HG03571 (cell line): Measurements from ENCODE around the gene ZNF432.

Source experiments
- ATAC-seq: cut with Tn5 transposase; IDR thresholded peaks from one replicate; pipeline ENCODE4 v1.9.1; 2021; ENCODE audit not compliant: unreplicated experiment

Gene ZNF432

DNA sequence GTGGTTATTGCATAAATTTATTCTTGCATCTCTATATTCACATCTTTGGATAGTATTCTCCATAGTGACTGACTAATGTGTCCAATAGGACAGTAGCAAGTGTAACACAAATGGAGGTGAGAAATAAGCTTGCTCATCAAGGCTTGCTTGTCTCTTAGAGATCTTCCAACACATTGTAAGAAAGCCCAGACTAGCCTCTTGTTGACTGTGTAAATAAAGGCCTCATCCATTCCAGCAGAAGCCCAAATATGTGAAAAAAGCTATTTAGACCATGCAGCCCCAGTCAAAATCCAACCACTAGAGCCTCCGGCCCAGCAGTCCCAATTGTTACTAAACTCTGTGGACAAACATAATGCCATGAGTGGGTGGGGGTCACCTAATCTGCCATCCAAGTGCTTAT, 38.0 kb downstream of the ZNF432 start:
- ATAC-seq: no peak

DNA sequence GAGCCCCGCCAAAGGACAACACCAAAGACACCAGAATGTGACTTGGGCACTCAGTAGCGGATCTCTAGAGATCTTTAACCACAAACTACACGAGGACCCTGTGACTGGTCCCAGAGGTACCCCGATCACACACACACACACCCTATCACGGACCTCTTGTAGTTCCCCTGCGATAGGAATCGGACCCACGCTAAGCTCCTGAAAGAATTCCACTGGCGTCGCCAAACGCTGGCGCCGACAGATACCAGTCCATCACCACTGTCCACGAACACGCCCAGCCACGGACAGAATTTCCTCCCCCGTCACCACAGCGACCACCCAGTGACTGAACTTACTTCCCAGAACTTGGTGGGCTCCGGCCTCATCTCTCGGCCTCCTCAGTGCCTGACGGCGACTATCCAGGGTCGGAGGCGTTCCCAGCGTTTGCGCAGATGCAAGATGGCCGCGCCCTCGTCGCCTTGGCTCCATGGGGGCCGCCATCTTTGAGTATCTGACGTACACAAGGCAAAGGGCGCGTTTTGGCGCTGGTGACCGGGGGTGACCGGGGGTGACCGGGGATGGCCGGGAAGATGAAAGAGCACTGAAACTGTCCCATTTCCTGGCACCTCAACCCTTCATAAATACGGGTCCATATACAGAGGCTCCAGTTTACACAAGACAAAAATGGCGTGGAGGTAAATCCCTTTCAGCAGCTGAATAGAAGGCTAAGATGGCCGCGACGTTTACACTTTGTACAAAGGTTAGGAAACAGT, 40.7 kb downstream of the ZNF432 start, which contains the start of gene ZNF615:
TSS of gene ZNF615 (minus strand) at position 406 of the 752 bp plus-strand sequence. CDS start 4,500 bp downstream, outside the sequence.
- peak; percentile 78 for ATAC-seq

DNA sequence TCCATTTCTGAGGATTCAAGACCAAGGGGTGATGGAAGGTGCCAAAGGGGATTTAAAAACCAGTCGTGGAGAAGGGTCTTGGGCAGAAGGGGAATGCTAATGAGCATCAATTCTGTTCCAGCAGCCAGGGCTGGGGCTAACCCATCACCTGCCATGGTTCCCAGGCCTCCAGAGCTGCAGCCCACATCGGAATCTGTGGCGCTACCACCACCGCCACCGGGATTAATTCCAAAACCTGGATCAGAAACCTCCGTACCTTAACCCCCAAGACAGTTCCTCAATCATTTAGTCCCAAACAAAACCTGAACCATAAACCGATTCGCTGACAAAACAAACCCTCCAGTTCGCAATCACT, 41.2 kb downstream of the ZNF432 start:
- ATAC-seq: no peak

DNA sequence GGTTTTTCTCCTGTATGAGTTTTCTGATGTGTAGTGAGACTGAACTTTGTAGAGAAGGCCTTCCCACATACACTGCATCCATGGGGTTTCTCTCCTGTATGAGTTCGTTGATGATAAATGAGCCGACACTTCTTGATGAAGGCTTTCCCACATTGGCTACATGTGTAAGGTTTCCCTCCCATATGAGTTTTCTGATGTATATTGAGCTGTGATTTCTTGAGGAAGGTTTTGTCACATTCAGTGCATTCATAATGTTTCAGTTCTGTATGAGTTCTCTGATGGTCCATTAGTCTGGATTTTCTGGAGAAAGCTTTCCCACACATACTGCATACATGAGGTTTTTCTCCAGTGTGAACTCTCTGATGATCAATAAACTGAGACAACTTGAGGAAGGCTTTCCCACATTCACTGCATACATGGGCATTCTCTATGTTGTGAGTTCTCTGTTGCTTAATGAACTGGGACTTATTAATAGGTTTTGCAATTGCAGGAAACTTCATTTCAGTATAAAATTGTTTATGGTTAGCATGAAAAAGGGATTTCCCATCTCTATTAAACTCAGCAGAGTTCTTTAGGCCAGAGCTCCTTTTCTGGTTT, 54.5 kb downstream of the ZNF432 start:
- no peak for ATAC-seq

DNA sequence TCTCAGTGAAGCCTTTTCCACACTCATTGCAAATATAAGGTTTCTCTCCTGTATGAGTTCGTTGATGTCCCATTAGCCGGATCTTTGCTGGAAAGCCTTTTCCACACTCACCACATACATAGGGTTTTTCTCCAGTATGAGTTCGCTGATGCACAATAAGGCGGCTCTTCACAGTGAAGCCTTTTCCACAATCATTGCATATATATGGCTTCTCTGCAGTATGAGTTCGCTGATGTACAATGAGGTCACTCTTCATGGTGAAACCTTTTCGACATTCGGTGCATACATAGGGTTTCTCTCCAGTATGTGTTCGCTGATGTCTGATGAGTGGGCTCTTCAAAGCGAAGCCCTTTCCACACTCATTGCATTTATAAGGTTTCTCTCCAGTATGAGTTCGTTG, 55.2 kb downstream of the ZNF432 start:
- no peak for ATAC-seq

DNA sequence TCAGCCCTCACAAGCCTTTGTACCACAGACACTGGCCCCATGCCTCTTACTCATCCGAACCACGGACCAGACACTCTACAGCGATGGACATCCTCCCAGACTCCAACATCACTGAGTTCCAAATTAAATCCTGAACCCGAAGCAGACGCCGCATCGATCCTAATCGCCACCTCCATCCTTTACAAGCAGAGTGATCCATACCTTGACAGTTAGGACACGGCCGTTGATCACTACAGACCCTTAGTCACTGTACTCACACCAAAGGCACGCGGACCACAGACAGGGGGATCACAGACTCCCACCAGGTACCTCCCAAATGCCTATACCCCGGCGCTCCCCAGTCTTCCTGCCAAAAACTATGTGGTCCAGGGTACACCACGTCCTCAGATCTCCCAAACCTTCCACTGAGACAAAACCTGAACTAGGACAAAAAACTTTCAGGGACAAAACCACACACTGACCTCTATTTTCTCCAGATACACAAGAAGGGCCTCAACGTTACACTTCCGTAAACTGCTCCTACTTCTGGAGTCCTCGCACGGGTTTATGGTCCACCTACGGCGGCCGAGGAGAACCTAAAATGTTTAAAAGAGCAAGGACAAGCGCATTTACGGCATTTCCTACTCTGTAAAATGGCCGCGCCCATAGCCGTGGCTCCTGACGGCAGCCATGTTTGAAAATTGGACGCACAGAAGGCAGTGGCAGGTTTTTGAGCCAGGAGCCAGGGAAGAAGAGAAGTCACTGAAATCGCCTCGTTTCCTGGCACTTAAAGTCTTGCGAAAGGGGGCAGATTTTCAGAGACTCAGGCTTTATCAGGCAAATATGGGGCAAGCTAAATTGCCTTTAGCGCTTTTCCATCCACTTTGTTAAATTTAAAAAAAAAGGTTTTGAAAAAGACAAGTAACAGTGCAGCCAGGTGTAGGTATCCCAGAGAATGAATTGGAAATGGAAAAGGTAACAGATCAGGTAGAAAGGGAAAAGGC, 62.0 kb downstream of the ZNF432 start, which contains the start of gene ZNF350:
TSS of gene ZNF350 (minus strand) at position 532 of the 983 bp plus-strand sequence. CDS start 12,480 bp downstream, outside the sequence.
- no peak for ATAC-seq

DNA sequence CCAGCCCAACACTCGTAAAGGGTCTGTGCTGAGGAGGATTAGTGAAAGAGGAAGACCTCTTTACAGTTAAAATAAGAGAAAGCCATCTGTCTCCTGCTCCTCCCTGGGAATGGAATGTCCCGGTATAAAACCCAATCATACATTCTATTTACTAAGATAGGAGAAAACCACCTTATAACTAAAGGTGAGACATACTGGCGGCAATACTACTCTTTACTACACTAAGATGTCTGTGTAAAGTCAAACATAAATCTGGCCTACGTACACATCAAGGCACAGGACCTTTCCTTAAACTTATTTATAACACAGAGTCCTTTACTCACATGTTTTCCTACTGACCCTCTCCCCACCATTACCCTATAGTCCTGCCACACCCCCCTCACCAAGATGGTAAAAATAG, 65.3 kb downstream of the ZNF432 start:
- no peak for ATAC-seq
